SU-DHL-6 (cell line): ENCODE data around the gene TREM1.
A peak's percentile ranks its signal among the peaks of the same experiment; 100 is the strongest.

Experiments
- H2AFZ ChIP-seq: fragments of 200-600 bp; sonication (generic); 2 replicates; pipeline ENCODE4 v1.6.1; 2014; ENCODE audit warnings: low read depth, mild to moderate bottlenecking, moderate library complexity, mixed read lengths, antibody characterized with exemption, low read length; ENCODE audit not compliant: severe bottlenecking
- H3F3A ChIP-seq: fragments of 200-600 bp; shearing (Covaris generic); 2 replicates; pipeline ENCODE4 v1.6.0; 2016; ENCODE audit warnings: antibody characterized with exemption, mild to moderate bottlenecking; ENCODE audit not compliant: insufficient read depth
- H3K27ac ChIP-seq: fragments of 200-600 bp; sonication (generic); 2 replicates; pipeline ENCODE4 v1.5.1; 2016; ENCODE audit warnings: low read depth, mild to moderate bottlenecking, low read length, moderate library complexity, mixed read lengths
- H3K27me3 ChIP-seq: fragments of 200-600 bp; sonication (generic), shearing (Covaris generic); 2 replicates; pipeline ENCODE4 v1.6.0; 2014; ENCODE audit warnings: mild to moderate bottlenecking, low read length
- H3K36me3 ChIP-seq: fragments of 200-600 bp; sonication (generic); 2 replicates; pipeline ENCODE4 v1.6.1; 2014; ENCODE audit warnings: mild to moderate bottlenecking, low read length, mixed read lengths
- H3K4me2 ChIP-seq: fragments of 300-600, 200-600 bp; shearing (Covaris generic), sonication (generic); 2 replicates; pipeline ENCODE4 v1.6.0; 2014; ENCODE audit warnings: low read length, low read depth, mild to moderate bottlenecking; ENCODE audit not compliant: poor library complexity, severe bottlenecking
- H3K4me3 ChIP-seq: fragments of 200-600 bp; sonication (generic); 2 replicates; pipeline ENCODE4 v1.5.1; 2014; ENCODE audit warnings: antibody characterized with exemption, low read length, mild to moderate bottlenecking, mixed read lengths; ENCODE audit not compliant: insufficient read depth, poor library complexity, severe bottlenecking
- H3K79me2 ChIP-seq: fragments of 200-600 bp; sonication (generic); 2 replicates; pipeline ENCODE4 v1.6.1; 2014; ENCODE audit warnings: mild to moderate bottlenecking, low read length, moderate library complexity; ENCODE audit not compliant: insufficient read depth
- H3K9ac ChIP-seq: fragments of 200-600 bp; sonication (generic); 2 replicates; pipeline ENCODE4 v1.7.0; 2014; ENCODE audit warnings: mild to moderate bottlenecking, low read length
- H3K9me2 ChIP-seq: fragments of 200-600 bp; sonication (generic); replicated peaks from 2 replicates; pipeline ENCODE4 v1.6.1; 2014; ENCODE audit warnings: low read length; ENCODE audit not compliant: insufficient read depth
- H3K9me3 ChIP-seq: fragments of 200-600 bp; sonication (generic); 2 replicates; pipeline ENCODE4 v1.6.1; 2014; ENCODE audit warnings: low read length, mixed read lengths; ENCODE audit not compliant: insufficient read depth
- H4K20me1 ChIP-seq: fragments of 200-600 bp; sonication (generic); 2 replicates; pipeline ENCODE4 v1.6.1; 2014; ENCODE audit warnings: low read depth, mild to moderate bottlenecking, antibody characterized with exemption, low read length, moderate library complexity, mixed read lengths
- CTCF ChIP-seq: fragments of 200-600 bp; sonication (generic); IDR thresholded peaks from one replicate; pipeline ENCODE4 v1.5.1; 2017; ENCODE audit warnings: antibody characterized with exemption, mild to moderate bottlenecking, low read length, moderate library complexity; ENCODE audit not compliant: insufficient read depth, poor library complexity, severe bottlenecking
- EZH2phosphoT487 ChIP-seq: fragments of 200-600 bp; sonication (generic), shearing (Covaris generic); conservative IDR thresholded peaks from 2 replicates; pipeline ENCODE4 v1.6.1; 2018; ENCODE audit warnings: mild to moderate bottlenecking, antibody characterized with exemption, low read length, moderate library complexity, mixed read lengths

The TREM1 gene

GRCh38 chr6:41283600-41283999 is 2.9 kb downstream of the TREM1 start:
- H3K36me3 ChIP-seq: no peaks in the 10 kb centered on the region
- no peak overlapping the region for H3K27ac ChIP-seq
- no peaks in the 10 kb centered on the region for H3K79me2 ChIP-seq
- no peak overlapping the region for H3K4me3 ChIP-seq
- H3K4me2 ChIP-seq: no peak overlapping the region
- no peaks in the 10 kb centered on the region for H3K9me2 ChIP-seq
- H3F3A ChIP-seq: no peaks in the 10 kb centered on the region
- H3K27me3 ChIP-seq: no peaks in the 10 kb centered on the region
- H4K20me1 ChIP-seq: no peaks in the 10 kb centered on the region
- no peaks in the 10 kb centered on the region for H3K9me3 ChIP-seq
- no peak overlapping the region for H3K9ac ChIP-seq
- no peak overlapping the region for H2AFZ ChIP-seq
- TF ChIP-seq CTCF (no peak), EZH2phosphoT487 (no peak)

- Histone ChIP-seq H3K36me3 (no peaks in the 10 kb centered on the region), H2AFZ (no peak overlapping the region), H3K79me2 (no peaks in the 10 kb centered on the region), H3K4me2 (no peak overlapping the region), H3K4me3 (no peak overlapping the region), H3K27ac (no peak overlapping the region), H3K9me2 (no peaks in the 10 kb centered on the region), H3K27me3 (no peaks in the 10 kb centered on the region), H3F3A (no peaks in the 10 kb centered on the region), H4K20me1 (no peaks in the 10 kb centered on the region), H3K9me3 (no peaks in the 10 kb centered on the region), H3K9ac (no peak overlapping the region)
- no peak for TF ChIP-seq EZH2phosphoT487
- TF ChIP-seq CTCF: no peak
Measured at GRCh38 chr6:41280381-41281057, 6.0 kb downstream of the TREM1 start.

DNA sequence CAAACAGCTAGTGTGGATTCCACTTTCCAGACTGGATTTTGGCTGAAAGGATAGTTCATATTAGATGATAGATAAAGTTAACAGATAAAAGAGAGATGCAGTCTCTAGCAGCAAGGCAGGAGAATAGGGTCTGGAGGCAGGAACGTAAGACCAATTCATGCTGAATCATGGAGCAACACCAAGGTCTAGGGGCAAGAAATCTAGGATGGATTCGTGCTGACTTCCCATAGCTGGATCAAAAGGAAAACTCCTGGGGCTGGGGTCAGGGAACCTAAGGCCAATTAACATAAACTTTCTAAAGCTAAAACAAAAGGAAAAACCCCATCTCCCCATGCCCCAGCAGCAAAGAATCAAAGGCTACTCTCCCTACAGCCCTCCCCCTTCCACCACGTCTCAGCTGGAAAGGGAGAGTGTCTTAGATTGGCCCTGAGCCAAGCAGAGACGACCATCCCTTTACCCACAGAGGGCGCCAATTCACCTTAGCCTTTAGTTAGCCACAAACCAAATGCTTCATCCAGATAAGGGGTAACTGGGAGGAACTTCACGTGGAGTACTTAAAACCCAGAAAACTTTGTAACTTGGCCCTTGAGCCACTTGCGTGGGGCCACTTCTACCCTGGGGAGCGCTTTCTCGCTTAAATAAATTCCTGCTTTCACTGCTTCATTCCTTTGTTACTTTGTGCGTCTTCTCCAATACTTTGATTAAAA is 7.6 kb downstream of the TREM1 start:
- TF ChIP-seq EZH2phosphoT487 (no peak), CTCF (peak; percentile 93)
- no peaks in the 10 kb centered on the region for H3K27me3 ChIP-seq
- no peaks in the 10 kb centered on the region for H3K9me3 ChIP-seq
- no peak overlapping the region for H3K4me2 ChIP-seq
- no peaks in the 10 kb centered on the region for H4K20me1 ChIP-seq
- no peaks in the 10 kb centered on the region for H3K9me2 ChIP-seq
- no peak overlapping the region for H3K9ac ChIP-seq
- no peaks in the 10 kb centered on the region for H3K36me3 ChIP-seq
- H3K27ac ChIP-seq: no peak overlapping the region
- H2AFZ ChIP-seq: peak overlapping the region; percentile 45
- H3K4me3 ChIP-seq: no peak overlapping the region
- no peaks in the 10 kb centered on the region for H3F3A ChIP-seq
- H3K79me2 ChIP-seq: no peaks in the 10 kb centered on the region
